ENCODE data around the gene PRPS1.

GRCh38 chrX:107677501-107677901 lies 49.2 kb downstream of the PRPS1 start:
- no peak for TF ChIP-seq POLR2A (IDR thresholded peaks at IDR 0.05)
- no peak for TF ChIP-seq CTCF (IDR thresholded peaks at IDR 0.05)

All from vagina (tissue), 2 donors.